Measurements from ENCODE around the gene CDK4.

CDK4 gene

GRCh38 chr12:57755454-57756372, 3.6 kb upstream of the CDK4 start:
- peak; percentile 14 for DNase-seq

- DNase-seq: no peak
Measured at GRCh38 chr12:57755194-57755453, 3.0 kb upstream of the CDK4 start.

GRCh38 chr12:57754411-57755193, 2.5 kb upstream of the CDK4 start, which contains the start of gene MARCHF9:
MARCHF9 (plus strand) TSS chr12:57755103; CDS start chr12:57755529, 426 bp downstream.
- DNase-seq: peak; percentile 76

GRCh38 chr12:57753756-57754337, 1.7 kb upstream of the CDK4 start:
- no peak for DNase-seq

- DNase-seq: no peak
Measured at GRCh38 chr12:57752668-57753000, 524 bp upstream of the CDK4 start.

GRCh38 chr12:57751432-57751787, 700 bp downstream of the CDK4 start:
- DNase-seq: no peak

GRCh38 chr12:57750561-57751431, 1.3 kb downstream of the CDK4 start:
- DNase-seq: no peak

GRCh38 chr12:57749061-57749460, 3.0 kb downstream of the CDK4 start:
- no peak for DNase-seq

GRCh38 chr12:57746025-57746424, 6.1 kb downstream of the CDK4 start:
- DNase-seq: no peak

GRCh38 chr12:57745485-57745881, 6.6 kb downstream of the CDK4 start:
- no peak for DNase-seq

GRCh38 chr12:57744777-57745484, 7.2 kb downstream of the CDK4 start, which contains the start of gene TSPAN31:
TSPAN31 (plus strand) TSS chr12:57745039; CDS start chr12:57745155, 116 bp downstream.
- peak; percentile 88 for DNase-seq

- peak; percentile 66 for DNase-seq
Measured at GRCh38 chr12:57744194-57744776, 7.8 kb downstream of the CDK4 start.

- no peak for DNase-seq
Measured at GRCh38 chr12:57743769-57744168, 8.3 kb downstream of the CDK4 start.

- peak; percentile 56 for DNase-seq
Measured at GRCh38 chr12:57741844-57742738, 10.0 kb downstream of the CDK4 start.

- no peak for DNase-seq
Measured at GRCh38 chr12:57741413-57741789, 10.7 kb downstream of the CDK4 start.

- peak; percentile 58 for DNase-seq
Measured at GRCh38 chr12:57740656-57741412, 11.3 kb downstream of the CDK4 start.

- no peak for DNase-seq
Measured at GRCh38 chr12:57739914-57740538, 12.1 kb downstream of the CDK4 start.

GRCh38 chr12:57739387-57739786, 12.7 kb downstream of the CDK4 start:
- no peak for DNase-seq

- DNase-seq: no peak
Measured at GRCh38 chr12:57738661-57739237, 13.4 kb downstream of the CDK4 start, which contains the start of gene AGAP2. AGAP2 (minus strand) TSS chr12:57738742; CDS start chr12:57738246, 496 bp downstream.

All from effector CD8-positive, alpha-beta T cell (primary cell).